ENCODE measurements around the gene SLC28A1. TPM values are rescaled to one million over a fixed set of nuclear protein-coding genes. Genes with fewer than 3 reads are reported as not detected.

Gene SLC28A1
- total RNA-seq, 1 experiment from 2014 or later = not detected

DNA sequence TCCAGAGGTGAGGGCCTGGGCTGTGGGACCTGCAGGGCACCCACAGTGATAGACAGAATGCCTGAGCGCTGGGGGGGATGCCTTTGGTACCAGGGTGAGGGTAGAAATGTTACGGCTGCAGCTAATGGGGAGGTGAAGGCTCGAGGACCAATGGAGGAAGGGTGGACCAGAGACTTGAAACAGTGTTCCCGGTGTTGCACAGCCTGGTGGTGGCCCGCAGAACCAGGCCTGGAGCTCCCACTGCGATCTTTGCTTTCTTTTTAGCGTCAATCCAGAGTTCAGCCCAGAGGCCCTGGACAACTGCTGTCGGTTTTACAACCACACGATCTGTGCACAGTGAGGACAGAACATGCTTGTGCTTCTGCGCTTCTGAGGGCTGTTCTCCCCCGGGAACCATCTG lies 60.4 kb downstream of the SLC28A1 start:
- no TSS peak for BruUV-seq (replicated peaks)
- intact Hi-C loops (cut with micrococcal nuclease; ENCODE audit: unreplicated experiment) = no loop called here
- no peaks in the 10 kb centered on the region for H3K4me1 ChIP-seq (ENCODE audit: control insufficient read depth, insufficient read depth, low read length)
- H3K27me3 ChIP-seq (ENCODE audit: control insufficient read depth, insufficient read depth, low read length) = no peaks in the 10 kb centered on the region
- no peak overlapping the region for H3K27ac ChIP-seq (ENCODE audit: low read length)
- ATAC-seq (peak; percentile 44; the same call in 1 of the 2 replicates), DNase-seq (ENCODE audit: low read depth, low spot score) (no peak)
- no peaks in the 10 kb centered on the region for H3K36me3 ChIP-seq (ENCODE audit: control insufficient read depth, insufficient read depth, low read length)
- no peak overlapping the region for H3K4me3 ChIP-seq (ENCODE audit: low read depth in 2 of 2, low read length in 2 of 2)
- ChIA-PET CTCF (no interaction called here), POLR2A (no interaction called here)
- no peaks in the 10 kb centered on the region; the same call in 1 of the 2 replicates for H3K9me3 ChIP-seq (ENCODE audit: control insufficient read depth, insufficient read depth, low read depth, low read length)
- in situ Hi-C loops (cut with HindIII; ENCODE audit: low pct_unique_long_range_greater_than_20kb, low sequenced_read_pairs) = no loop called here
- TF ChIP-seq, protein P1, sequence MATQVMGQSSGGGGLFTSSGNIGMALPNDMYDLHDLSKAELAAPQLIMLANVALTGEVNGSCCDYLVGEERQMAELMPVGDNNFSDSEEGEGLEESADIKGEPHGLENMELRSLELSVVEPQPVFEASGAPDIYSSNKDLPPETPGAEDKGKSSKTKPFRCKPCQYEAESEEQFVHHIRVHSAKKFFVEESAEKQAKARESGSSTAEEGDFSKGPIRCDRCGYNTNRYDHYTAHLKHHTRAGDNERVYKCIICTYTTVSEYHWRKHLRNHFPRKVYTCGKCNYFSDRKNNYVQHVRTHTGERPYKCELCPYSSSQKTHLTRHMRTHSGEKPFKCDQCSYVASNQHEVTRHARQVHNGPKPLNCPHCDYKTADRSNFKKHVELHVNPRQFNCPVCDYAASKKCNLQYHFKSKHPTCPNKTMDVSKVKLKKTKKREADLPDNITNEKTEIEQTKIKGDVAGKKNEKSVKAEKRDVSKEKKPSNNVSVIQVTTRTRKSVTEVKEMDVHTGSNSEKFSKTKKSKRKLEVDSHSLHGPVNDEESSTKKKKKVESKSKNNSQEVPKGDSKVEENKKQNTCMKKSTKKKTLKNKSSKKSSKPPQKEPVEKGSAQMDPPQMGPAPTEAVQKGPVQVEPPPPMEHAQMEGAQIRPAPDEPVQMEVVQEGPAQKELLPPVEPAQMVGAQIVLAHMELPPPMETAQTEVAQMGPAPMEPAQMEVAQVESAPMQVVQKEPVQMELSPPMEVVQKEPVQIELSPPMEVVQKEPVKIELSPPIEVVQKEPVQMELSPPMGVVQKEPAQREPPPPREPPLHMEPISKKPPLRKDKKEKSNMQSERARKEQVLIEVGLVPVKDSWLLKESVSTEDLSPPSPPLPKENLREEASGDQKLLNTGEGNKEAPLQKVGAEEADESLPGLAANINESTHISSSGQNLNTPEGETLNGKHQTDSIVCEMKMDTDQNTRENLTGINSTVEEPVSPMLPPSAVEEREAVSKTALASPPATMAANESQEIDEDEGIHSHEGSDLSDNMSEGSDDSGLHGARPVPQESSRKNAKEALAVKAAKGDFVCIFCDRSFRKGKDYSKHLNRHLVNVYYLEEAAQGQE (IDR thresholded peaks at IDR 0.05; ENCODE audit: insufficient read depth in 1 of 2, low read depth in 2 of 2, low read length in 1 of 2) = no peak
- no peak for TF ChIP-seq SIN3A (IDR thresholded peaks at IDR 0.05; ENCODE audit: borderline replicate concordance, insufficient read depth, low read depth, low read length)
- no peak for TF ChIP-seq TCF7L2 (IDR thresholded peaks at IDR 0.05; ENCODE audit: low read depth, low read length)
- TF ChIP-seq, protein P2, sequence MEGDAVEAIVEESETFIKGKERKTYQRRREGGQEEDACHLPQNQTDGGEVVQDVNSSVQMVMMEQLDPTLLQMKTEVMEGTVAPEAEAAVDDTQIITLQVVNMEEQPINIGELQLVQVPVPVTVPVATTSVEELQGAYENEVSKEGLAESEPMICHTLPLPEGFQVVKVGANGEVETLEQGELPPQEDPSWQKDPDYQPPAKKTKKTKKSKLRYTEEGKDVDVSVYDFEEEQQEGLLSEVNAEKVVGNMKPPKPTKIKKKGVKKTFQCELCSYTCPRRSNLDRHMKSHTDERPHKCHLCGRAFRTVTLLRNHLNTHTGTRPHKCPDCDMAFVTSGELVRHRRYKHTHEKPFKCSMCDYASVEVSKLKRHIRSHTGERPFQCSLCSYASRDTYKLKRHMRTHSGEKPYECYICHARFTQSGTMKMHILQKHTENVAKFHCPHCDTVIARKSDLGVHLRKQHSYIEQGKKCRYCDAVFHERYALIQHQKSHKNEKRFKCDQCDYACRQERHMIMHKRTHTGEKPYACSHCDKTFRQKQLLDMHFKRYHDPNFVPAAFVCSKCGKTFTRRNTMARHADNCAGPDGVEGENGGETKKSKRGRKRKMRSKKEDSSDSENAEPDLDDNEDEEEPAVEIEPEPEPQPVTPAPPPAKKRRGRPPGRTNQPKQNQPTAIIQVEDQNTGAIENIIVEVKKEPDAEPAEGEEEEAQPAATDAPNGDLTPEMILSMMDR (IDR thresholded peaks at IDR 0.05) = no peak
- TF ChIP-seq POLR2AphosphoS5 (IDR thresholded peaks at IDR 0.05; ENCODE audit: low read depth, low read length) = no peak

DNA sequence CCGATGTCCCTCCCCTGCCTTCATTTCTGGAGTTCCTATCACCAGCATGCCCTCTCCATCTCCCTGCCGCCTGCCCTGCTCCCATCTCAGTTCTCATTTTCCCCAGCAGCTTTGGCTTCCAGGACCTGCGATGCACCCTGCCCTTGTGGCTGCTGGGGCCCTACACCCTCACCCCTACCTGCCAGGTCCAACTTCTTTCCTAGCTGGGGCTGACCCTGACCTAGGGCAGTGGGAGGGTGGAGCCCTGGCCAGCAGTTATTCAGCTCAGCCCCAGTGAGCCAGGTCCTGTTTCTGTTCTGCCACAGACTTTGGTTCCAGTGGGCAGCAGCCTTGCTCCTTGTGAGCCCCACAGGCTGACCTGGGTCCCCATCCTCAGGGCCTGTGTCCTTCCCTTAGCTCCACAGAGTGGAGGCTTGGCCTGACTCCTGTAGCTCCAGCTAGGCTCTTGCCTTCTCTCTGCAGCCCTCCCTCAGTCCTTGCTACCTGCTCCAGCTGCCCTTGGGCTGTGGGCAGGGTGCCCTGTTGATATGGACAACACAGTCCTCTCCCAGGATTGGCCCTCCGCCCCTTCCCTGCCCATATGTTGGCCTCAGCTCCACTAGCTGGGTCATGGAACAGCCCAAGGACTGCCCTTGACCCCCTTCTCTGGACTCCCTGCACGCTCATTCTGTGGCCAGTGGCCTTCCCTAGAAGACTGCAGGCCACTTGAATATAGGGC lies 62.5 kb downstream of the SLC28A1 start:
- TF ChIP-seq TCF7L2 (IDR thresholded peaks at IDR 0.05; ENCODE audit: low read depth, low read length) = no peak
- TF ChIP-seq, protein P1 (IDR thresholded peaks at IDR 0.05; ENCODE audit: insufficient read depth in 1 of 2, low read depth in 2 of 2, low read length in 1 of 2) = no peak
- TF ChIP-seq, protein P2 (IDR thresholded peaks at IDR 0.05) = no peak
- TF ChIP-seq POLR2AphosphoS5 (IDR thresholded peaks at IDR 0.05; ENCODE audit: low read depth, low read length) = no peak
- TF ChIP-seq SIN3A (IDR thresholded peaks at IDR 0.05; ENCODE audit: borderline replicate concordance, insufficient read depth, low read depth, low read length) = no peak
- H3K27me3 ChIP-seq (ENCODE audit: control insufficient read depth, insufficient read depth, low read length) = no peaks in the 10 kb centered on the region
- no peak overlapping the region for H3K27ac ChIP-seq (ENCODE audit: low read length)
- POLR2A ChIA-PET = no interaction called here
- in situ Hi-C loops (cut with HindIII; ENCODE audit: low pct_unique_long_range_greater_than_20kb, low sequenced_read_pairs) (no loop called here), intact Hi-C loops (cut with micrococcal nuclease; ENCODE audit: unreplicated experiment) (no loop called here)
- BruUV-seq (replicated peaks) = no TSS peak
- H3K4me1 ChIP-seq (ENCODE audit: control insufficient read depth, insufficient read depth, low read length) = no peaks in the 10 kb centered on the region
- CTCF ChIA-PET = no interaction called here
- no peak overlapping the region for H3K4me3 ChIP-seq (ENCODE audit: low read depth in 2 of 2, low read length in 2 of 2)
- no peaks in the 10 kb centered on the region for H3K9me3 ChIP-seq (ENCODE audit: control insufficient read depth, insufficient read depth, low read depth, low read length)
- DNase-seq (ENCODE audit: low read depth, low spot score) = no peak
- no peaks in the 10 kb centered on the region for H3K36me3 ChIP-seq (ENCODE audit: control insufficient read depth, insufficient read depth, low read length)
- ATAC-seq = no peak

Measured in Panc1 (cell line).